ENCODE results near the gene GRIP1. TPM values are rescaled to one million over a fixed set of nuclear protein-coding genes. Genes with fewer than 3 reads are reported as not detected.

The GRIP1 gene
- total and polyA plus RNA-seq, 4 donors = 0.38 to 3.4 (median 1.3) TPM

DNA sequence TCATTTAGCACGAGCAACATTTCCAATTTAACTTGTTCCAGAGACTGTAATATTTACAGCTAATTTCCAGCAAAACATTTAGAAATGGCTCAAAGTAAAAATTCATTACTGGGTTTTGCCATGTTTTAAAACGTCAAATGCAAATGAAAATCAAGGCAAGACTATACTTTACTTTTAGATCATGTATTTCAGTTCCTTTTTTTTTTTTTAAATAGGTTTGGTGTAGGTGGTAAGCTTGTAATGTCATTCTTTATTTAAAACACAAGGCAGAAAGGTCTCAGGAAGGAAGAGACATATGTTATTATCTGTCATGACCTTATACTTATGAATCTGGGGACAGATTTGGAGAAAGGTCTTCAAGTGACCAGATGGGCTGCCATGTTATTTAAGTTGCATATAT lies 54.1 kb downstream of the GRIP1 start:
- Histone ChIP-seq H3K4me3 (ENCODE audit: low read length in 2 of 2) (no peak overlapping the region), H3K36me3 (ENCODE audit: control insufficient read depth in 1 of 2, insufficient read depth in 2 of 2, low read length in 1 of 2) (no peaks in the 10 kb centered on the region), H3K27ac (ENCODE audit: low read depth in 1 of 2, low read length in 2 of 2) (no peak overlapping the region), H3K27me3 (ENCODE audit: control insufficient read depth in 1 of 2, insufficient read depth in 2 of 2, low read length in 1 of 2) (no peaks in the 10 kb centered on the region), H3K4me1 (ENCODE audit: control insufficient read depth in 1 of 2, insufficient read depth in 2 of 2, low read length in 2 of 2) (no peaks in the 10 kb centered on the region), H3K9me3 (ENCODE audit: control insufficient read depth, low read length) (peaks cover 1% of the 10 kb centered on the region)
- DNase-seq = no peak
- ATAC-seq (ENCODE audit: low FRiP score) = no peak
- intact Hi-C loops (cut with DNase I) = no loop called here
- WGBS, 2 donors = 93 to 94% methylated on average over 2 of the region's 2 CpGs

DNA sequence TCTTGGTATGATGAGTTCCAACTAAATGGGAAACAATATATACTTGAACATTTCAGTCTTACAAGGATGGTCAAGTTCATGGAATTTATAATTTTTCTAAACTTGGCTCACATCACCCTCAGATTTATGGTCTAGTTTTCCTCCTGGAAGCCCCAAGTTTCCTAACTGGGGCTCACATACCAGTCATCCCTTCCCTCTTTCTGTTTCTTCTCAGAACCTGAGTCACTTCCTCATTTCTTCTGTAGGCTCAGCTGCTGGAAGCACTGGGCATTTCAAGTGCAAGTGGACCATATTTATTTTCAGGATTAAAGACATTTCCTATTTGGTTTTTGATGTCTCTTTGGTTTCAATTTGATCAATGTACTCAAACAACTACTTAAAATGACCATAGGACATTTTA lies 55.4 kb downstream of the GRIP1 start:
- ATAC-seq (ENCODE audit: low FRiP score) (no peak), DNase-seq (no peak)
- Histone ChIP-seq H3K4me3 (ENCODE audit: low read length in 2 of 2) (no peak overlapping the region), H3K27ac (ENCODE audit: low read depth in 1 of 2, low read length in 2 of 2) (no peak overlapping the region), H3K9me3 (ENCODE audit: control insufficient read depth, low read length) (no peaks in the 10 kb centered on the region), H3K27me3 (ENCODE audit: control insufficient read depth in 1 of 2, insufficient read depth in 2 of 2, low read length in 1 of 2) (no peaks in the 10 kb centered on the region), H3K4me1 (ENCODE audit: control insufficient read depth in 1 of 2, insufficient read depth in 2 of 2, low read length in 2 of 2) (no peaks in the 10 kb centered on the region), H3K36me3 (ENCODE audit: control insufficient read depth in 1 of 2, insufficient read depth in 2 of 2, low read length in 1 of 2) (no peaks in the 10 kb centered on the region)
- intact Hi-C loops (cut with DNase I) = no loop called here

DNA sequence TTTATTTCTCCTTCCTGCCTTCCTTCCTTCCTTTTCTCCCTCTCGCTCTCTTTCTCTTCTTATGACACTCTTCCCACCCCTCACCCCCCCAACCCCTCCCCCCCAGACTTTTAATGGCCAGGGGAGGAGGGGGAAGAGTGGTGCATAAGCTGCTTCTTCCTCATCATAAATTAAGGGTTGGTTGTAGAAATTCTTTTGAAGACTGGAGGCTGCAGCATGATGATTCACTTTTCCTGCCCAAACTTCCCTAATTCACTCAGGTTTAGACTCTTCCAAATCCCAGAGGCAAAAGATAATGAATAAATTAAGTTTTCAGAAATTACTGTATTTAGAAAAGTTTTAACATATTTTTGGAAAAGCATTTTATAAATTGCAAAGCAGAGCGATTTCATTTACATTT lies 58.2 kb downstream of the GRIP1 start:
- 78 to 88% methylated on average over 2 of the region's 2 CpGs for WGBS, 2 donors
- H3K4me1 ChIP-seq (ENCODE audit: control insufficient read depth in 1 of 2, insufficient read depth in 2 of 2, low read length in 2 of 2) = no peaks in the 10 kb centered on the region
- H3K36me3 ChIP-seq (ENCODE audit: control insufficient read depth in 1 of 2, insufficient read depth in 2 of 2, low read length in 1 of 2) = no peaks in the 10 kb centered on the region
- intact Hi-C loops (cut with DNase I) = no loop called here
- no peak for ATAC-seq (ENCODE audit: low FRiP score)
- H3K9me3 ChIP-seq (ENCODE audit: control insufficient read depth, low read length) = no peaks in the 10 kb centered on the region
- H3K4me3 ChIP-seq (ENCODE audit: low read length in 2 of 2) = no peak overlapping the region
- no peak overlapping the region for H3K27ac ChIP-seq (ENCODE audit: low read depth in 1 of 2, low read length in 2 of 2)
- no peaks in the 10 kb centered on the region for H3K27me3 ChIP-seq (ENCODE audit: control insufficient read depth in 1 of 2, insufficient read depth in 2 of 2, low read length in 1 of 2)
- no peak for DNase-seq

DNA sequence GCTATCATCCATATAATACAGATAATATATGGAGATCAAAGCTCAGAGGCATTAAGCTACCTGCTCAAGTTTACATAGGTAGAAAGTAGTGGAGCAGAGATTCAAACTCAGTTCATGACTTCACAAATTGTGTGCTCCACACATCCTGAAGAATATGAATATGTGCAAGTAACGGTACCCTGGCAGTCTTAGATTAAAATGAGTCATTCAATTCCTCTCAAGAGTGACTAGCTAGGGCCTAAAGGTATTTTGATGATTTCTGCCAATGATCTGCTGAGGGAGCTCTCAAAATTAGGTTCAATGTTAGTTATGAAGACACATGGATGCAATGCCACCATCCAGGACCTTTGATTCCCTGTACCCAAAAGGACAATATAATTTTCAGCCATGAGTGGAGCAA lies 58.9 kb downstream of the GRIP1 start:
- Histone ChIP-seq H3K27me3 (ENCODE audit: control insufficient read depth in 1 of 2, insufficient read depth in 2 of 2, low read length in 1 of 2) (no peaks in the 10 kb centered on the region), H3K4me1 (ENCODE audit: control insufficient read depth in 1 of 2, insufficient read depth in 2 of 2, low read length in 2 of 2) (no peaks in the 10 kb centered on the region), H3K4me3 (ENCODE audit: low read length in 2 of 2) (no peak overlapping the region), H3K36me3 (ENCODE audit: control insufficient read depth in 1 of 2, insufficient read depth in 2 of 2, low read length in 1 of 2) (no peaks in the 10 kb centered on the region), H3K27ac (ENCODE audit: low read depth in 1 of 2, low read length in 2 of 2) (no peak overlapping the region), H3K9me3 (ENCODE audit: control insufficient read depth, low read length) (no peaks in the 10 kb centered on the region)
- 68 to 70% methylated on average over 1 of the region's 1 CpG for WGBS, 2 donors
- intact Hi-C loops (cut with DNase I) = no loop called here
- DNase-seq (no peak), ATAC-seq (ENCODE audit: low FRiP score) (no peak)

DNA sequence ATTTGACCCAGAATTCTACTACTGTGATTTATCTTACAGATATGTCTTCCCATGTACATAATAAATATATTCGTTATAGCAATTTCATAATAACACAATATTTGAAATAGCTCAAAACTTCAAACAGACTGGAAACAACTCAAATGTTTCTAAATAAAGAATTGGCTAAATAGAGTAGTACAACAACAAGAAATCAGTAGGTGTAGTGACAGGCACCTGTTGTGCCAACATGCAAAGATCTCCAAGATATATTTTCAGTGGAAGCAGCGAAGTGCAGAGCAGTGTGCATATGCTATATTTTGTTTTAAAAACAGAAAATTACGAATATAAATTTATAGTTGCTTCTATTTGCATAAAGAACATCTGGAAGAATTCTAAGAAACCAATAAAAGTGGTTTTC lies 60.9 kb downstream of the GRIP1 start:
- no peaks in the 10 kb centered on the region for H3K4me1 ChIP-seq (ENCODE audit: control insufficient read depth in 1 of 2, insufficient read depth in 2 of 2, low read length in 2 of 2)
- H3K27me3 ChIP-seq (ENCODE audit: control insufficient read depth in 1 of 2, insufficient read depth in 2 of 2, low read length in 1 of 2) = no peaks in the 10 kb centered on the region
- H3K9me3 ChIP-seq (ENCODE audit: control insufficient read depth, low read length) = no peaks in the 10 kb centered on the region
- 81 to 88% methylated on average over 3 of the region's 3 CpGs for WGBS, 2 donors
- no peak for DNase-seq
- intact Hi-C loops (cut with DNase I) = no loop called here
- no peaks in the 10 kb centered on the region for H3K36me3 ChIP-seq (ENCODE audit: control insufficient read depth in 1 of 2, insufficient read depth in 2 of 2, low read length in 1 of 2)
- no peak overlapping the region for H3K4me3 ChIP-seq (ENCODE audit: low read length in 2 of 2)
- ATAC-seq (ENCODE audit: low FRiP score) = no peak
- no peak overlapping the region for H3K27ac ChIP-seq (ENCODE audit: low read depth in 1 of 2, low read length in 2 of 2)

DNA sequence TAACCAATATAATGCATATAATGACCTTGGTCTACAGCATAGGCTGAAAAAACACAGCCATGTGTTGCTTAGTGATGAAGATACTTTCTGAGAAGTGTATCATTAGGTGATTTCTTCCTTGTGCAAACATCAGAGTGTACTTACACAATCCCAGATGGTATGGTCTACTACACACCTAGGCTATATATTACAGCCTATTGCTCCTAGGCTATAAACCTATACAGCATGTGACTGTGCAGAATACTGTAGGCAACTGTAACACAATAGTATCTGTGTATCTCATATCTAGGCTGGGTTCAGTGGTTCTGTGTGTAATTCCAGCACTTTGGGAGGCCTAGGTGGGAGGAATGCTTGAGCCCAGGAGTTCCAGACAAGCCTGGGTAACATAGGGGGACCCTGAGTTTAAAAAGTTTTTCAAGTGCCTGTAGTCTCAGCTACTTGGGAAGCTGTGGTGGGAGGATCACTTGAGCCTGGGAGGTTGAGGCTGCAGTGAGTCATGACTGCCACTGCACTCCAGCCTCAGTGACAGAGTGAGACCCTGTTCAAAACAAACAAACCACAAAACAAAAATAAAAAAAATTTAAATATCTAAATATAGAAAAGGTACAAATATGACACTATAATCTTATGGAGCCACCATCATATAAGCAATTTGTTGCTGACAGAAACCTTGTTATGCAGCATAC lies 66.6 kb downstream of the GRIP1 start:
- DNase-seq = no peak
- intact Hi-C loops (cut with DNase I) = no loop called here
- Histone ChIP-seq H3K27ac (ENCODE audit: low read depth in 1 of 2, low read length in 2 of 2) (no peak overlapping the region), H3K4me3 (ENCODE audit: low read length in 2 of 2) (no peak overlapping the region), H3K9me3 (ENCODE audit: control insufficient read depth, low read length) (no peaks in the 10 kb centered on the region), H3K36me3 (ENCODE audit: control insufficient read depth in 1 of 2, insufficient read depth in 2 of 2, low read length in 1 of 2) (no peaks in the 10 kb centered on the region), H3K4me1 (ENCODE audit: control insufficient read depth in 1 of 2, insufficient read depth in 2 of 2, low read length in 2 of 2) (no peaks in the 10 kb centered on the region), H3K27me3 (ENCODE audit: control insufficient read depth in 1 of 2, insufficient read depth in 2 of 2, low read length in 1 of 2) (no peaks in the 10 kb centered on the region)
- ATAC-seq (ENCODE audit: low FRiP score) = no peak

DNA sequence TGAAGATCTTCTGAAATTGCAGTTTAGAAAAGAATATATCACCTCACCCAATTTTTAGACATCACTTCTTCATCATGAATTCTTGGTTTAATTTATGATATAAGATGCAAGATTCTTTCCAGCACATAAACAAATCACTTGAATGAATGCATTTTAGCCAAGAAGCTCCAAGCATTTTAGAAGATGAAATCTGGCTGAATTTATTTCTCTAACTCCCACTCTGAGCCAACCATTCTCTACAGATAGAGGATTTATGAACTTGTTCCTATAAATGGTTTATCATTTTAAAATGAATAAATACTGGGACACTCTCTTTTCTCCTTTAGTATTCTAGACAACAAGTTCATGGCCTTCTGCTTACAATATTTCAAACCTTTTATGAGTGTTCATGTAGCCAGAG lies 71.7 kb downstream of the GRIP1 start:
- no peak for ATAC-seq (ENCODE audit: low FRiP score)
- H3K36me3 ChIP-seq (ENCODE audit: control insufficient read depth in 1 of 2, insufficient read depth in 2 of 2, low read length in 1 of 2) = no peaks in the 10 kb centered on the region
- intact Hi-C loops (cut with DNase I) = no loop called here

DNA sequence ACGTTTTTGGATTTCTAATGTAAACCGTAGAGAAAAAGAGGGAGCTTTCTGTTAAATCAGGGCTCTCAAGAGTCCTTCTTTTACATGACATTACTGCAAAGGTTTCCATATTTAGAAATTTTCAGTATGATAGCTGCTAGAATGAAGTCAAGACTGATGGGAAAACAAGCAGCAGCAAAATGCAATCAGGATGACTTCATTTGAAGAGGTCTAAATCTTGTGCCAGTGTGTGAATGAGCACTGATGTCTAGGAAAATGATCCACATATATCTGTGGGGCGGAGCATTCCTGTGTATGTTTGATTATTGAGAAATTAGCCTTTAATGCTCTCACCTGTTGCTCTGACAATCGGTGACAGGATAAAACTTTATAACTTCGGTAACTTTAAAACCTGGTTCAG lies 73.6 kb downstream of the GRIP1 start:
- 82 to 84% methylated on average over 5 of the region's 5 CpGs for WGBS, 2 donors
- ATAC-seq (ENCODE audit: low FRiP score) = no peak
- intact Hi-C loops (cut with DNase I) = no loop called here

More for the DNA sequence above, 71.7 kb downstream of the GRIP1 start:
- Histone ChIP-seq H3K4me3 (ENCODE audit: low read length in 2 of 2) (no peak overlapping the region), H3K27ac (ENCODE audit: low read depth in 1 of 2, low read length in 2 of 2) (no peak overlapping the region), H3K4me1 (ENCODE audit: control insufficient read depth in 1 of 2, insufficient read depth in 2 of 2, low read length in 2 of 2) (no peaks in the 10 kb centered on the region), H3K27me3 (ENCODE audit: control insufficient read depth in 1 of 2, insufficient read depth in 2 of 2, low read length in 1 of 2) (peaks cover 0 to 1% of the 10 kb centered on the region in 2 donors), H3K9me3 (ENCODE audit: control insufficient read depth, low read length) (no peaks in the 10 kb centered on the region)
- DNase-seq = no peak

DNA sequence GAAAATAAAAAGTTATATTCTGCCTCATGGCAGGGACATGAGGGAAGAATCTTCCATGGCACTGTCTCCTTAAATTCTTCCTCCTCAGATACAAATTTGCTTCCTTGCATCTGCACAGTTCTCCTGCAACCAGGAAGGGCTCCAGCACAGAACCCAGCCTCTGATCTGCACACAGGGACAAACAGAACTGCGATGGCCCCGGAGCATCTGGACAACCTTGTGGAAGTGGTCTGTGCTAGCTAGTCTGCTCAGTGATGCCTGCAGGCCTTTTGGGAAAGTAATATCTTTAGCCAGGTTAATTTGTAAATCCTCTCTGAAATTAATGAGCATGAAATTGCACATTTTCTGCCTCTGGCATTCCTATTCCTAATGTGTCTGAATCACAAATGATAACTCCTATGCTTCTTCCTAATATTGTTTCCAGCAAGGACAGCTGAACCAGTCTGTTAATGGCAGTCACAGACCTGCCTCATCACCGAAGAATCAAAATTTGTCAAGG lies 74.8 kb downstream of the GRIP1 start:
- 97% methylated on average over 3 of the region's 3 CpGs for WGBS, 2 donors
- ATAC-seq (ENCODE audit: low FRiP score) (no peak), DNase-seq (no peak)
- peaks cover 2% of the 10 kb centered on the region for H3K9me3 ChIP-seq (ENCODE audit: control insufficient read depth, low read length)
- H3K4me3 ChIP-seq (ENCODE audit: low read length in 2 of 2) = no peak overlapping the region
- H3K27me3 ChIP-seq (ENCODE audit: control insufficient read depth in 1 of 2, insufficient read depth in 2 of 2, low read length in 1 of 2) = peaks cover 0 to 1% of the 10 kb centered on the region in 2 donors
- H3K27ac ChIP-seq (ENCODE audit: low read depth in 1 of 2, low read length in 2 of 2) = no peak overlapping the region
- H3K36me3 ChIP-seq (ENCODE audit: control insufficient read depth in 1 of 2, insufficient read depth in 2 of 2, low read length in 1 of 2) = no peaks in the 10 kb centered on the region
- intact Hi-C loops (cut with DNase I) = no loop called here
- H3K4me1 ChIP-seq (ENCODE audit: control insufficient read depth in 1 of 2, insufficient read depth in 2 of 2, low read length in 2 of 2) = no peaks in the 10 kb centered on the region

More for the DNA sequence above, 73.6 kb downstream of the GRIP1 start:
- Histone ChIP-seq H3K27ac (ENCODE audit: low read depth in 1 of 2, low read length in 2 of 2) (no peak overlapping the region), H3K4me1 (ENCODE audit: control insufficient read depth in 1 of 2, insufficient read depth in 2 of 2, low read length in 2 of 2) (no peaks in the 10 kb centered on the region), H3K9me3 (ENCODE audit: control insufficient read depth, low read length) (peaks cover 2% of the 10 kb centered on the region), H3K36me3 (ENCODE audit: control insufficient read depth in 1 of 2, insufficient read depth in 2 of 2, low read length in 1 of 2) (no peaks in the 10 kb centered on the region), H3K27me3 (ENCODE audit: control insufficient read depth in 1 of 2, insufficient read depth in 2 of 2, low read length in 1 of 2) (peaks cover 0 to 1% of the 10 kb centered on the region in 2 donors), H3K4me3 (ENCODE audit: low read length in 2 of 2) (no peak overlapping the region)
- no peak for DNase-seq
